Esophagus muscularis mucosa (tissue), 4 donors: Measurements from ENCODE around the gene SH3PXD2A.

ENCODE experiments used
- CTCF ChIP-seq, 3 experiments: fragments of 200-600 bp in 2 of 3; fragments of 450-650 bp in 1 of 3; sonication (generic) in 2 of 3; IDR thresholded peaks; one replicate each; pipeline ENCODE4 v1.5.1; 2017 to 2019; ENCODE audit warnings: antibody characterized with exemption in 3 of 3, mild to moderate bottlenecking in 2 of 3, moderate library complexity in 1 of 3
- EP300 ChIP-seq: sonication (generic); formaldehyde crosslinking; IDR thresholded peaks from one replicate; pipeline ENCODE4 v1.6.1; 2017; ENCODE audit warnings: antibody characterized with exemption
- POLR2A ChIP-seq: fragments of 450-650 bp; IDR thresholded peaks from one replicate; pipeline ENCODE4 v1.6.1; 2017; ENCODE audit warnings: antibody characterized with exemption, moderate library complexity, mild to moderate bottlenecking, low read depth
- POLR2AphosphoS5 ChIP-seq, 2 donors: sonication (generic); formaldehyde crosslinking; IDR thresholded peaks; one replicate each; pipeline ENCODE4 v1.6.1; 2017; ENCODE audit warnings: antibody characterized with exemption in 2 of 2

- TF ChIP-seq POLR2AphosphoS5 (IDR thresholded peaks at IDR 0.05) (peak in 1 of 2 donors; percentile 29), CTCF (IDR thresholded peaks at IDR 0.05) (peak in 1 of 3 experiments; percentile 25), POLR2A (no peak), EP300 (no peak)
These were observed 158.8 kb downstream of the SH3PXD2A start for GRCh38 chr10:103696411-103697145.
